OCI-LY7 (cell line): ENCODE data around the gene CAB39.

ENCODE experiments used
- CTCF ChIP-seq: fragments of 200-600 bp; sonication (generic); conservative IDR thresholded peaks from 2 replicates; pipeline ENCODE4 v1.5.1; 2014; ENCODE audit warnings: mild to moderate bottlenecking, antibody characterized with exemption, low read length, moderate library complexity, mixed read lengths
- EZH2phosphoT487 ChIP-seq: fragments of 200-600 bp; sonication (generic); IDR thresholded peaks from 2 replicates; pipeline ENCODE4 v1.6.1; 2018; ENCODE audit warnings: low read depth, borderline replicate concordance, mild to moderate bottlenecking, mixed run types, antibody characterized with exemption, low read length, moderate library complexity, mixed read lengths

- TF ChIP-seq CTCF (no peak), EZH2phosphoT487 (no peak)
Observed at GRCh38 chr2:230723363-230723762, 10.7 kb downstream of the CAB39 start.
